GM12891 (cell line): ENCODE data around the gene BCAS1.
"Not testable (repeated sequence)": the region's sequence is repeated elsewhere in the genome, so short reads cannot be mapped to it uniquely, and the experiment has no call there.

Experiments used
- DNase-seq: peaks from one replicate; pipeline ENCODE4 v3.0.0; 2011; ENCODE audit warnings: low spot score; ENCODE audit not compliant: insufficient read length
- FAIRE-seq: peaks from 2 replicates; lab custom pipeline; 2011; peaks lifted over from hg19 to GRCh38; lab: Jason Lieb, UNC
- PAX5 ChIP-seq: IDR thresholded peaks from 2 replicates; pipeline ENCODE4 v1.6.1; 2011; ENCODE audit warnings: low read length, moderate library complexity, mild to moderate bottlenecking; ENCODE audit not compliant: insufficient read depth, severe bottlenecking
- POLR2A ChIP-seq: IDR thresholded peaks from 2 replicates; pipeline ENCODE4 v1.6.1; 2011; ENCODE audit warnings: low read depth, low read length, control low read depth
- POLR2AphosphoS5 ChIP-seq: IDR thresholded peaks from 2 replicates; pipeline ENCODE4 v1.6.1; 2011; ENCODE audit warnings: low read depth, low read length, control low read depth
- POU2F2 ChIP-seq: IDR thresholded peaks from 2 replicates; pipeline ENCODE4 v1.6.1; 2011; ENCODE audit warnings: low read depth, mild to moderate bottlenecking, control low read depth, low read length, moderate library complexity
- SPI1 ChIP-seq: IDR thresholded peaks from 2 replicates; pipeline ENCODE4 v1.6.1; 2011; ENCODE audit warnings: low read depth, low read length, control low read depth
- TAF1 ChIP-seq: IDR thresholded peaks from 2 replicates; pipeline ENCODE4 v1.6.1; 2011; ENCODE audit warnings: low read depth, low read length, control low read depth

BCAS1 gene

DNA sequence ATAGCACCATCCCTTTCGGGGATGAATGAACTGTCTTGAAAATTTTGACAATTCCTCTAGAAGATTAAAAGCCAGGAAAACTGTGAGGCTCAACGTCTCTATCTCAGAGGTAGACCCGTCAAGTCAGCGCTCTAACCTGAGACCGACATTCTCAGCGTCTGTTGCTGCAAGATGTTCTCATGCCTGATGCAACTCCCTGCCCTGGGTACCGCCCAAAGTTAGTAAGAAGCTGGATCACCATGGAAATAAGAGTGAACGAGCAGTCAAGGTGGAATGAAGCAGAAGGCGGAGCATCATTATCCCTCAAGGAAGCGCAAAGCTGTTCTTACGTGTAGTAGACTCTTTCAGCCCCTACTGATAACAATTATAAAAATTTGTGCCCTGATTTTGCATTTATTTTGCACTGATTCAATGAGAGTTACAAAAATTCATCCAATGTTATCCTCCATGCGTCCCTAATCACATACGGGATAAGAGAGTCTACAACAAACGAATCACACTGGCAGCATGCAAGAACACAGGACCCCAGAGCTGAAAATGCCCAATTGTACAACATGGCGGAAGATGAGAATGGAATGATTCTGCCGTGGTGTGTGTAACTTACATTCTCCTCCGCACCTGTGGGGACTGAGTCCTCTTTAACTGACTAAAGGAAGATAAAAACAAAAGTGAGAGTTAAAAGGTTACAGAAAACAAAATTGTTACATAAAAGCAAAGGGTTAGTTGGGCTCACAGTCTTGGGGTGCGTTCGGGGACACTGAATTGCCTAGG is 95.4 kb downstream of the BCAS1 start:
- no peak for TF ChIP-seq SPI1
- no peak for TF ChIP-seq POU2F2
- DNase-seq: no peak
- FAIRE-seq: no peak

- not testable (repeated sequence) for FAIRE-seq
Measured at GRCh38 chr20:53973882-53974281, 96.5 kb downstream of the BCAS1 start.

GRCh38 chr20:53972179-53972578 is 98.2 kb downstream of the BCAS1 start:
- FAIRE-seq (no peak), DNase-seq (no peak)
- no peak for TF ChIP-seq POLR2A
- TF ChIP-seq PAX5: no peak
- TF ChIP-seq POU2F2: no peak
- no peak for TF ChIP-seq SPI1
- TF ChIP-seq POLR2AphosphoS5: no peak
- TF ChIP-seq TAF1: no peak

More at GRCh38 chr20:53973882-53974281, 96.5 kb downstream of the BCAS1 start:
- not testable (repeated sequence) for DNase-seq

DNA sequence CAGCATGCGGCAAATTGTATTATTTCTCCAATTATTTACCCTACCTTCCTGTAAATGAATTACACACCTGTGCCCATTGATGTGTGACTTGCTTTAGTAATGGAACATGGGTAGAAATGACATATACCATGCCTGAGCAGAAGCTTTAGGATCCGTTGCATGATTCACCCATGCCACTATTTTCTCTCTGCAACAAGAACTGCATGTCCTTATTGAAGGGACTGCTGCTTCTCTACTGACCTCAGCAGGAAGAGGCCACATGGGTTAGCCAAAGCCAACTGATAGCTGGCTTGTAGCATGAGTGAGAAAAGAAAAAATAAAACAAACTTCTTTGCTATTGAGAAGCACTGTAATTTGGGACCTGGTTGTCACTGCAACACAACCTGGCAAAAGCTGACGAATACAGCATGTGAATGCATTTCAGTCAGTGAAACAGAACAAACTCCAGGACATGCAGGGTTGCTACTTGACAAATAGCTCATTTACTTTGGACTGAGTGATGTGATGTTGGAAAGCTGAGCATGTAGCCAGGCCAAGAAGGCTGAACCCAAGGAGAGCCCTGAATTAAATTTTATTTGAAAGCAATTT is 99.2 kb downstream of the BCAS1 start:
- no peak for FAIRE-seq
- TF ChIP-seq PAX5 (no peak), POLR2AphosphoS5 (no peak), SPI1 (no peak)
- no peak for DNase-seq

GRCh38 chr20:53970232-53970631 is 100.2 kb downstream of the BCAS1 start:
- TF ChIP-seq TAF1 (no peak), POLR2A (no peak), SPI1 (no peak), POLR2AphosphoS5 (no peak), POU2F2 (no peak), PAX5 (no peak)
- no peak for FAIRE-seq
- DNase-seq: no peak

DNA sequence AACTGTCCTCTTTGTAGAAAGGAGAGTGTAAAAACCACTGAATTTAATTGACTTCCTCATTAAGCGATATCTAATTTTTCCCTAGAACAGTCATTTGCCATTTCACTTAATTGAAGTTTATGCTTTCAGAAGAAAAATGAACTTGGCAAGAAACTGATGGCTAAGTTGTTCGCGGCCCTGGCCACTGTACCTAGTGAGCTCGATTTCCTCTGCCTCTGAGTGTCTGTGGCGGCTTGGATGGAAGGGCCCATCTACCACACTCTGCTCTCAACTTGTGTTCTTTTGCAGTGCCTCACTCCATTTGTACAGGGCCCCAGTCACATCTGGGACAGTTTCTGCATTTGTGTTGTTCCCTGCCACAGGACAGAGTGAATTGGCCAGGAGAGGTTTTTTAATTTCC is 102.9 kb downstream of the BCAS1 start:
- no peak for FAIRE-seq
- TF ChIP-seq POLR2A: no peak
- no peak for TF ChIP-seq TAF1
- TF ChIP-seq POLR2AphosphoS5: no peak
- no peak for TF ChIP-seq PAX5
- TF ChIP-seq SPI1: no peak
- no peak for TF ChIP-seq POU2F2
- DNase-seq: no peak

GRCh38 chr20:53966774-53967398 is 103.5 kb downstream of the BCAS1 start:
- FAIRE-seq (peak; percentile 13), DNase-seq (no peak)
- TF ChIP-seq POLR2A (no peak), POU2F2 (no peak), POLR2AphosphoS5 (no peak), PAX5 (no peak), SPI1 (no peak), TAF1 (no peak)

DNA sequence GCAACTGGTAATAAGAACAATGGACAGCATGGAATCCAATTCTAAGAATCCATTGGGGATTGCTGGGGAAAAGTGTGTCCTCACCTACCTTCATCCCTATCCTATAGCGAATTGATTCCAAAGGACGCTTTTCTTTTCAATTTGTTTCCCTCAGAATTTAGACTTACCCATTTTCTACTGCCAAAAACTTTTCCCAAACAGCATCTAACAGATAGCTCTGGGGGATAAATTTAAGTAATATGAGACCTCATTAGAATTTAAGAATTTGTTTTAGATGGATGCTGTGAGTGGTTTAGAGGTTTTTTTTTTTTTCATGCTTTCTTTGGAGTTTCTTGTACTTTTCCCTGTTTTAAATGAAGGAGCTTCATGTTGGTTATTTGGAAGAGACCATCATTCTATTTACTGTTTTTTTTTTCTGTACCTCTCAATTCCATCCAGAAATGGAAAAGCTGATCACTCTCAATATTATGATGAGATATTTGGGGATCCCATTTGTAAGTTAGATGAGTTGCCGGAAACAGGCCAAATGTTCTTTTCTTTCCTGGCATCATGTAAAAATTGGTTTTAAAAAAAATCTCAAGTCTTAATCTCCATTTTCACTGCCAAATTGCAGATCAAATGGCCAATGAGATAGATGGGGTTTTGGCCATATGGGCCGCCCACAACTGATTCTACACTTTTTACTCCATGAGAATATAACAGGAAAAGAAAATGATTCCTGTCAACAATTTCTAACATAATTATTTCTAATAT is 105.7 kb downstream of the BCAS1 start:
- FAIRE-seq (no peak), DNase-seq (no peak)
- TF ChIP-seq PAX5 (no peak), TAF1 (no peak), POLR2A (no peak), POLR2AphosphoS5 (no peak), SPI1 (no peak), POU2F2 (no peak)

DNA sequence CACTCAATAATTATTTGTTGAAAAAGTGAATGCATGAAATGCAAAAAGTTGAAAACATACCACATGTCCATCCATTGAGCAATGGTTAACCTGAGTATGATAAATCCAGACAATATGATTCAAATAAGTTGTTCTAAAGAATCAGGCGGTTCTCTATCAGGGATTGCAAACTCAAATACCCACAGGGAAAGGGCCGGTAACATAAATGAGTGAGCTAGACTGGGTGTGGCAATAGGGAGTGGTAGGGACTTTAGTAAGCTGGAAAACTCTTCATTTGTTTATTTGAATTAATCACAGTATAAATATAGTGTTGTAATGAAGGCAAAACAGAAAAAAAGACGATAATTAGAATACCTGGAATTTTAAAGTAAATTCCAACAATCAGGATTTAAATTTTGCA is 106.3 kb downstream of the BCAS1 start:
- FAIRE-seq (no peak), DNase-seq (no peak)
- no peak for TF ChIP-seq POU2F2
- no peak for TF ChIP-seq TAF1
- TF ChIP-seq POLR2AphosphoS5: no peak
- no peak for TF ChIP-seq PAX5
- no peak for TF ChIP-seq SPI1
- TF ChIP-seq POLR2A: no peak
